Calu3 (cell line): ENCODE data around the gene RER1. TPM values are rescaled to one million over a fixed set of nuclear protein-coding genes. Genes with fewer than 3 reads are reported as not detected.

Source experiments
- BruUV-seq: library from RNA; stranded (reverse); fragments of 400-500 nt; replicated peaks from 2 replicates; lab custom pipeline; 2021; lab: Mats Ljungman, UMichigan
- CTCF ChIA-PET: fragments of 300-600 bp; sonication (Branson Sonifier 250); formaldehyde crosslinking; loops from one replicate; lab custom pipeline; 2022; ENCODE audit warnings: antibody characterized with exemption; lab: Charles Lee
- DNase-seq: peaks from one replicate; pipeline ENCODE4 v3.0.0; 2022
- H3K27ac Mint-ChIP-seq: one replicate; pipeline ENCODE4 v1.8.0; 2022; ENCODE audit warnings: mixed read lengths; ENCODE audit not compliant: unreplicated experiment
- H3K27me3 Mint-ChIP-seq: one replicate; pipeline ENCODE4 v1.8.0; 2022; ENCODE audit warnings: mixed read lengths; ENCODE audit not compliant: unreplicated experiment
- H3K36me3 Mint-ChIP-seq: one replicate; pipeline ENCODE4 v1.8.0; 2022; ENCODE audit warnings: mild to moderate bottlenecking, moderate library complexity, mixed read lengths; ENCODE audit not compliant: insufficient read depth, unreplicated experiment
- H3K4me1 Mint-ChIP-seq: one replicate; pipeline ENCODE4 v1.8.0; 2022; ENCODE audit warnings: mild to moderate bottlenecking, low read depth, mixed read lengths; ENCODE audit not compliant: unreplicated experiment
- H3K4me3 Mint-ChIP-seq: one replicate; pipeline ENCODE4 v1.8.0; 2022; ENCODE audit warnings: mild to moderate bottlenecking, low read depth, moderate library complexity, mixed read lengths; ENCODE audit not compliant: unreplicated experiment
- H3K9me3 Mint-ChIP-seq: one replicate; pipeline ENCODE4 v1.8.0; 2022; ENCODE audit warnings: low read depth, mixed read lengths; ENCODE audit not compliant: unreplicated experiment
- CTCF ChIP-seq: fragments of 200-600 bp; IDR thresholded peaks from one replicate; pipeline ENCODE4 v1.8.0; 2022; ENCODE audit warnings: antibody characterized with exemption; ENCODE audit not compliant: unreplicated experiment
- intact Hi-C: fragments of 100-400 bp; cut with micrococcal nuclease; formaldehyde crosslinking; loops from one replicate; pipeline ENCODE4 v1.10.0; 2022; ENCODE audit not compliant: unreplicated experiment
- total RNA-seq: library from RNA; stranded (reverse); gene quantifications from 2 replicates; pipeline ENCODE4 v1.2.3, GENCODE V29; 2022

Gene RER1
- total RNA-seq, 1 experiment from 2014 or later, result 118 TPM

- intact Hi-C loops, result no loop called here
- no peaks in the 10 kb centered on the region for H3K4me1 Mint-ChIP-seq
- no peak for DNase-seq
- no peaks in the 10 kb centered on the region for H3K36me3 Mint-ChIP-seq
- CTCF ChIA-PET, result no interaction called here
- no TSS peak for BruUV-seq
- H3K27me3 Mint-ChIP-seq, result no peaks in the 10 kb centered on the region
- H3K9me3 Mint-ChIP-seq, result no peaks in the 10 kb centered on the region
- TF ChIP-seq CTCF, result no peak
- no peak overlapping the region for H3K4me3 Mint-ChIP-seq
- no peak overlapping the region for H3K27ac Mint-ChIP-seq
Observed at GRCh38 chr1:2350501-2350900, 41.1 kb upstream of the RER1 start.

GRCh38 chr1:2350911-2351655, 40.6 kb upstream of the RER1 start:
- CTCF ChIA-PET, result no interaction called here
- BruUV-seq, result no TSS peak
- H3K9me3 Mint-ChIP-seq, result no peaks in the 10 kb centered on the region
- no peaks in the 10 kb centered on the region for H3K36me3 Mint-ChIP-seq
- TF ChIP-seq CTCF, result no peak
- no peak for DNase-seq
- H3K4me3 Mint-ChIP-seq, result no peak overlapping the region
- H3K27me3 Mint-ChIP-seq, result no peaks in the 10 kb centered on the region
- no peak overlapping the region for H3K27ac Mint-ChIP-seq
- no peaks in the 10 kb centered on the region for H3K4me1 Mint-ChIP-seq
- intact Hi-C loops, result no loop called here

- Mint-ChIP-seq H3K9me3 (no peaks in the 10 kb centered on the region), H3K4me1 (no peaks in the 10 kb centered on the region), H3K4me3 (no peak overlapping the region), H3K27ac (no peak overlapping the region), H3K36me3 (no peaks in the 10 kb centered on the region), H3K27me3 (no peaks in the 10 kb centered on the region)
- no peak for TF ChIP-seq CTCF
- BruUV-seq, result no TSS peak
- intact Hi-C loops, result no loop called here
- CTCF ChIA-PET, result no interaction called here
- DNase-seq, result no peak
Observed at GRCh38 chr1:2351723-2352122, 39.9 kb upstream of the RER1 start.

GRCh38 chr1:2352341-2352896, 39.2 kb upstream of the RER1 start:
- H3K27me3 Mint-ChIP-seq, result no peaks in the 10 kb centered on the region
- H3K4me1 Mint-ChIP-seq, result no peaks in the 10 kb centered on the region
- no peak overlapping the region for H3K4me3 Mint-ChIP-seq
- CTCF ChIA-PET, result no interaction called here
- H3K9me3 Mint-ChIP-seq, result no peaks in the 10 kb centered on the region
- no peak for TF ChIP-seq CTCF
- no TSS peak for BruUV-seq
- H3K36me3 Mint-ChIP-seq, result no peaks in the 10 kb centered on the region
- DNase-seq, result no peak
- intact Hi-C loops, result no loop called here
- no peak overlapping the region for H3K27ac Mint-ChIP-seq
